HepG2 (cell line): ENCODE measurements around the gene EPB41L1. TPM values are rescaled to one million over a fixed set of nuclear protein-coding genes. Genes with fewer than 3 reads are reported as not detected.
A peak's percentile ranks its signal among the peaks of the same experiment; 100 is the strongest.

Experiments
- ADNP ChIP-seq: sonication (generic); formaldehyde crosslinking; IDR thresholded peaks from 2 replicates; pipeline ENCODE4 v1.4.0; 2020; ENCODE audit warnings: missing genetic modification reagents
- EHMT2 ChIP-seq: fragments of 200-600 bp; sonication (generic); IDR thresholded peaks from 2 replicates; pipeline ENCODE4 v1.7.0; 2017; ENCODE audit warnings: antibody characterized with exemption, low read depth, low read length, borderline replicate concordance
- EZH2 ChIP-seq: conservative IDR thresholded peaks from 2 replicates; pipeline ENCODE4 v1.6.1; 2012; ENCODE audit warnings: mild to moderate bottlenecking, low read depth, low read length, moderate library complexity
- FOXP1 ChIP-seq, 2 experiments: fragments of 450-650 bp in 1 of 2; IDR thresholded peaks; 2 replicates each; pipeline ENCODE4 v1.6.1; 2017 to 2018; ENCODE audit warnings: antibody characterized with exemption in 1 of 2
- GABPA ChIP-seq, 2 experiments: IDR thresholded peaks; 2 replicates each; pipeline ENCODE4 v1.6.1; 2011 to 2016; ENCODE audit warnings: low read depth in 2 of 2, low read length in 1 of 2, missing biosample characterization in 1 of 2, missing genetic modification characterization in 1 of 2
- MYC ChIP-seq: sonication (generic); formaldehyde crosslinking; IDR thresholded peaks from 2 replicates; pipeline ENCODE4 v1.9.0; 2021; ENCODE audit warnings: missing genetic modification reagents, borderline replicate concordance
- NONO ChIP-seq, 2 experiments: fragments of 450-650 bp in 1 of 2; sonication (generic) in 1 of 2; formaldehyde crosslinking in 1 of 2; IDR thresholded peaks in 1 of 2; conservative IDR thresholded peaks in 1 of 2; 2 replicates each; pipeline versions ENCODE4 v1.6.1 to v1.8.0; 2017 to 2022; ENCODE audit warnings: mild to moderate bottlenecking in 1 of 2, missing genetic modification reagents in 1 of 2, moderate library complexity in 1 of 2
- PAWR ChIP-seq: sonication (generic); formaldehyde crosslinking; IDR thresholded peaks from 2 replicates; pipeline ENCODE4 v1.4.0; 2020; ENCODE audit warnings: missing genetic modification reagents, mild to moderate bottlenecking, borderline replicate concordance
- U2AF2 ChIP-seq: fragments of 200-400 bp; formaldehyde crosslinking; IDR thresholded peaks from 2 replicates; pipeline ENCODE4 v1.6.1; 2017; ENCODE audit warnings: low read depth, mild to moderate bottlenecking, low read length
- ZNF607 ChIP-seq: sonication (generic); formaldehyde crosslinking; IDR thresholded peaks from 2 replicates; pipeline ENCODE4 v1.5.1; 2020; ENCODE audit warnings: missing genetic modification reagents, mild to moderate bottlenecking, borderline replicate concordance
- ZNF841 ChIP-seq: sonication (generic); formaldehyde crosslinking; IDR thresholded peaks from 2 replicates; pipeline ENCODE4 v1.8.1; 2023; ENCODE audit warnings: missing genetic modification reagents, borderline replicate concordance
- ZNF879 ChIP-seq: sonication (generic); formaldehyde crosslinking; IDR thresholded peaks from 2 replicates; pipeline ENCODE4 v1.8.1; 2023; ENCODE audit warnings: missing genetic modification reagents
- polyA plus RNA-seq, 8 experiments: library from polyadenylated mRNA; depleted of rRNA in 3 of 8; stranded (reverse) in 7 of 8; unstranded in 1 of 8; fragments of >200 nt; fragmentation: Illumina TruSeq in 4 of 8; extraction: Trizol in 4 of 8; gene quantifications; 2 replicates each; pipeline versions ENCODE4 v1.2.1 to v1.2.3, GENCODE V29; 2011 to 2016; ENCODE audit warnings: low read depth in 4 of 8, missing spikeins in 1 of 8, mixed read lengths in 1 of 8; ENCODE audit not compliant: insufficient read depth in 1 of 8
- total RNA-seq, 5 experiments: library from RNA; depleted of rRNA; stranded (reverse); fragments of >200 nt; fragmentation: Illumina TruSeq; extraction: Trizol; gene quantifications; 2 replicates each; pipeline ENCODE4 v1.2.3, GENCODE V29; 2016; ENCODE audit warnings: low read depth in 1 of 5
- TF ChIP-seq, protein P1 (sequence below): sonication (generic); formaldehyde crosslinking; IDR thresholded peaks from 2 replicates; pipeline ENCODE4 v1.4.0; 2020; ENCODE audit warnings: missing genetic modification reagents
- TF ChIP-seq, protein P2 (sequence below): sonication (generic); formaldehyde crosslinking; IDR thresholded peaks from 2 replicates; pipeline ENCODE4 v1.4.0; 2020; ENCODE audit warnings: missing genetic modification reagents, mild to moderate bottlenecking, borderline replicate concordance
- TF ChIP-seq, protein P3 (sequence below), 2 experiments: fragments of 450-650 bp in 1 of 2; sonication (generic) in 1 of 2; formaldehyde crosslinking; IDR thresholded peaks; 2 replicates each; pipeline versions ENCODE4 v1.5.0 to v1.8.0; 2020 to 2022; ENCODE audit warnings: mild to moderate bottlenecking in 1 of 2, missing genetic modification reagents in 1 of 2
- TF ChIP-seq, protein P4 (sequence below): IDR thresholded peaks from 2 replicates; pipeline ENCODE4 v1.6.1; 2016; ENCODE audit warnings: mild to moderate bottlenecking
- TF ChIP-seq, protein P5 (sequence below): sonication (generic); formaldehyde crosslinking; IDR thresholded peaks from 2 replicates; pipeline ENCODE4 v1.5.0; 2020; ENCODE audit warnings: mild to moderate bottlenecking, missing genetic modification reagents

The EPB41L1 gene
- total and polyA plus RNA-seq, 2 of the 13 experiments (the other 11 are each of a cell fraction or from before 2014, with no cell fraction given), result 16.7 to 39.0 TPM

DNA sequence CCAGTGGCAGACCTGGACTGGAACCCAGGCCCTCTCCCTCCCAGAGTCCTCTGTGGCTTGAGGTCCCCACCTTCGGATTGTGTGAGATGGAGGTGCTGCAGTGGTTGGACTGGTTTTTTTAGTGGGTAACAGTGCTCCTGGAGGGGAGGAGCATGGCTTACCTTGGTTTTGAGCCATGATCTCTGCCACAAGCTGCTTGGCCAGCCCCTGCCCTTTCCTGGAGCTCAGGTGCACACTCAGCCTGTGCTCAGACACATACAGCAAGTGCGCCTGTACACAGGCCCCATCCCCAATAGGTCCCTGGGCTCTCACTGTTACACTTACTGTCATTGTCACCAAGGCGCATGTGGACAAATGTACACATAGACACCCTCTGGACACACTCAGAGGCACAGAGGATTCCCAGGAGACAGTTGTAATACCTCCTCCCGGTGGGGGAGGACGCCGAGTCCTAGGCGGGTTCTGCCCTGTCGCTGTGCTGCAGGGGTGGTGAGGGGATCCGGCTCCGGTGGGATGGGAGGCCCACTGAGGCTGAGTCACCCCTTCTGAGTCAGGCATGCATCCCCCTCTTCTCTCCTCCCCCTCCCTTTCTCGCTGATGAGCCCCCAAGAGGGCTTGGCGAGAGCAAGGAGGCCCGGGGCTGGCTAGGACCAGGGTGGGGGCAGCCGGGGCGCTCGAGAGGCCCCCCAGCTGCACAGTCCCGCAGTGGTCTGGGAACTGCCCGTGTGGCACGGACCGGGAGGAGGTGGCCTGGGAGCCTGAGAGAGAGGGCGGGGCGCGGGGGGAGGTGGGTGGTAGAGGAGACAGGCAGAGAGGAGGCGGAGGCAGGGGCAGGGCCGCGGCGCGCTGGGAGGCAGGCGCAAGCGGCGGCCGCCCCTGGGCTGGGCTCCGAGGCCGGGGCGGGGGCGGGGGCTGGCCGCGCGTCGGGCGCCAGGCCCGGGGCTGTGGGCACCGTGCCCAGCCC, 522 bp upstream of the EPB41L1 start (continued):
- TF ChIP-seq, protein P1, sequence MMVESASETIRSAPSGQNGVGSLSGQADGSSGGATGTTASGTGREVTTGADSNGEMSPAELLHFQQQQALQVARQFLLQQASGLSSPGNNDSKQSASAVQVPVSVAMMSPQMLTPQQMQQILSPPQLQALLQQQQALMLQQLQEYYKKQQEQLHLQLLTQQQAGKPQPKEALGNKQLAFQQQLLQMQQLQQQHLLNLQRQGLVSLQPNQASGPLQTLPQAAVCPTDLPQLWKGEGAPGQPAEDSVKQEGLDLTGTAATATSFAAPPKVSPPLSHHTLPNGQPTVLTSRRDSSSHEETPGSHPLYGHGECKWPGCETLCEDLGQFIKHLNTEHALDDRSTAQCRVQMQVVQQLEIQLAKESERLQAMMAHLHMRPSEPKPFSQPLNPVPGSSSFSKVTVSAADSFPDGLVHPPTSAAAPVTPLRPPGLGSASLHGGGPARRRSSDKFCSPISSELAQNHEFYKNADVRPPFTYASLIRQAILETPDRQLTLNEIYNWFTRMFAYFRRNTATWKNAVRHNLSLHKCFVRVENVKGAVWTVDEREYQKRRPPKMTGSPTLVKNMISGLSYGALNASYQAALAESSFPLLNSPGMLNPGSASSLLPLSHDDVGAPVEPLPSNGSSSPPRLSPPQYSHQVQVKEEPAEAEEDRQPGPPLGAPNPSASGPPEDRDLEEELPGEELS (CRISPR knock-in tag), result no peak
- no peak for TF ChIP-seq EHMT2
- TF ChIP-seq, protein P2, sequence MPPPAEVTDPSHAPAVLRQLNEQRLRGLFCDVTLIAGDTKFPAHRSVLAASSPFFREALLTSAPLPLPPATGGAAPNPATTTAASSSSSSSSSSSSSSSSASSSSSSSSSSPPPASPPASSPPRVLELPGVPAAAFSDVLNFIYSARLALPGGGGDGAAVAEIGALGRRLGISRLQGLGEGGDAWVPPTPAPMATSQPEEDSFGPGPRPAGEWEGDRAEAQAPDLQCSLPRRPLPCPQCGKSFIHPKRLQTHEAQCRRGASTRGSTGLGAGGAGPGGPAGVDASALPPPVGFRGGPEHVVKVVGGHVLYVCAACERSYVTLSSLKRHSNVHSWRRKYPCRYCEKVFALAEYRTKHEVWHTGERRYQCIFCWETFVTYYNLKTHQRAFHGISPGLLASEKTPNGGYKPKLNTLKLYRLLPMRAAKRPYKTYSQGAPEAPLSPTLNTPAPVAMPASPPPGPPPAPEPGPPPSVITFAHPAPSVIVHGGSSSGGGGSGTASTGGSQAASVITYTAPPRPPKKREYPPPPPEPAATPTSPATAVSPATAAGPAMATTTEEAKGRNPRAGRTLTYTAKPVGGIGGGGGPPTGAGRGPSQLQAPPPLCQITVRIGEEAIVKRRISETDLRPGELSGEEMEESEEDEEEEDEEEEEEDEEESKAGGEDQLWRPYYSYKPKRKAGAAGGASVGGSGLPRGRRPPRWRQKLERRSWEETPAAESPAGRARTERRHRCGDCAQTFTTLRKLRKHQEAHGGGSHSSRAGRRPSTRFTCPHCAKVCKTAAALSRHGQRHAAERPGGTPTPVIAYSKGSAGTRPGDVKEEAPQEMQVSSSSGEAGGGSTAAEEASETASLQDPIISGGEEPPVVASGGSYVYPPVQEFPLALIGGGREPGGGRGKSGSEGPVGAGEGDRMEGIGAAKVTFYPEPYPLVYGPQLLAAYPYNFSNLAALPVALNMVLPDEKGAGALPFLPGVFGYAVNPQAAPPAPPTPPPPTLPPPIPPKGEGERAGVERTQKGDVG (CRISPR knock-in tag), result peak; percentile 93
- no peak for TF ChIP-seq ZNF879 (CRISPR knock-in tag)
- no peak for TF ChIP-seq GABPA (IDR thresholded peaks at IDR 0.05; ENCODE audit: low read depth, low read length)
- no peak for TF ChIP-seq GABPA (CRISPR knock-in tag; IDR thresholded peaks at IDR 0.05; ENCODE audit: low read depth)
- TF ChIP-seq NONO (IDR thresholded peaks at IDR 0.05), result no peak
- TF ChIP-seq NONO (CRISPR knock-in tag; conservative IDR thresholded peaks at IDR 0.05), result peak; percentile 37; the same call in 1 of the 2 replicates
- TF ChIP-seq EZH2, result no peak
- TF ChIP-seq, protein P3, sequence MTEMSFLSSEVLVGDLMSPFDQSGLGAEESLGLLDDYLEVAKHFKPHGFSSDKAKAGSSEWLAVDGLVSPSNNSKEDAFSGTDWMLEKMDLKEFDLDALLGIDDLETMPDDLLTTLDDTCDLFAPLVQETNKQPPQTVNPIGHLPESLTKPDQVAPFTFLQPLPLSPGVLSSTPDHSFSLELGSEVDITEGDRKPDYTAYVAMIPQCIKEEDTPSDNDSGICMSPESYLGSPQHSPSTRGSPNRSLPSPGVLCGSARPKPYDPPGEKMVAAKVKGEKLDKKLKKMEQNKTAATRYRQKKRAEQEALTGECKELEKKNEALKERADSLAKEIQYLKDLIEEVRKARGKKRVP (CRISPR knock-in tag; IDR thresholded peaks at IDR 0.05), result no peak
- no peak for TF ChIP-seq ZNF841 (CRISPR knock-in tag)
- TF ChIP-seq MYC (CRISPR knock-in tag), result peak; percentile 67; the same call in 1 of the 2 replicates
- TF ChIP-seq, protein P4, sequence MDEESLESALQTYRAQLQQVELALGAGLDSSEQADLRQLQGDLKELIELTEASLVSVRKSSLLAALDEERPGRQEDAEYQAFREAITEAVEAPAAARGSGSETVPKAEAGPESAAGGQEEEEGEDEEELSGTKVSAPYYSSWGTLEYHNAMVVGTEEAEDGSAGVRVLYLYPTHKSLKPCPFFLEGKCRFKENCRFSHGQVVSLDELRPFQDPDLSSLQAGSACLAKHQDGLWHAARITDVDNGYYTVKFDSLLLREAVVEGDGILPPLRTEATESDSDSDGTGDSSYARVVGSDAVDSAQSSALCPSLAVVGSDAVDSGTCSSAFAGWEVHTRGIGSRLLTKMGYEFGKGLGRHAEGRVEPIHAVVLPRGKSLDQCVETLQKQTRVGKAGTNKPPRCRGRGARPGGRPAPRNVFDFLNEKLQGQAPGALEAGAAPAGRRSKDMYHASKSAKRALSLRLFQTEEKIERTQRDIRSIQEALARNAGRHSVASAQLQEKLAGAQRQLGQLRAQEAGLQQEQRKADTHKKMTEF (CRISPR knock-in tag), result peak; percentile 47; the same call in 1 of the 2 replicates
- no peak for TF ChIP-seq ADNP
- no peak for TF ChIP-seq ZNF607 (CRISPR knock-in tag)
- TF ChIP-seq U2AF2, result no peak
- TF ChIP-seq, protein P5, sequence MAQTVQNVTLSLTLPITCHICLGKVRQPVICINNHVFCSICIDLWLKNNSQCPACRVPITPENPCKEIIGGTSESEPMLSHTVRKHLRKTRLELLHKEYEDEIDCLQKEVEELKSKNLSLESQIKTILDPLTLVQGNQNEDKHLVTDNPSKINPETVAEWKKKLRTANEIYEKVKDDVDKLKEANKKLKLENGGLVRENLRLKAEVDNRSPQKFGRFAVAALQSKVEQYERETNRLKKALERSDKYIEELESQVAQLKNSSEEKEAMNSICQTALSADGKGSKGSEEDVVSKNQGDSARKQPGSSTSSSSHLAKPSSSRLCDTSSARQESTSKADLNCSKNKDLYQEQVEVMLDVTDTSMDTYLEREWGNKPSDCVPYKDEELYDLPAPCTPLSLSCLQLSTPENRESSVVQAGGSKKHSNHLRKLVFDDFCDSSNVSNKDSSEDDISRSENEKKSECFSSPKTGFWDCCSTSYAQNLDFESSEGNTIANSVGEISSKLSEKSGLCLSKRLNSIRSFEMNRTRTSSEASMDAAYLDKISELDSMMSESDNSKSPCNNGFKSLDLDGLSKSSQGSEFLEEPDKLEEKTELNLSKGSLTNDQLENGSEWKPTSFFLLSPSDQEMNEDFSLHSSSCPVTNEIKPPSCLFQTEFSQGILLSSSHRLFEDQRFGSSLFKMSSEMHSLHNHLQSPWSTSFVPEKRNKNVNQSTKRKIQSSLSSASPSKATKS (CRISPR knock-in tag), result no peak
- no peak; the same call in 1 of the 2 replicates for TF ChIP-seq PAWR (CRISPR knock-in tag)
- no peak for TF ChIP-seq FOXP1 (IDR thresholded peaks at IDR 0.05)
- no peak for TF ChIP-seq FOXP1 (CRISPR knock-in tag; IDR thresholded peaks at IDR 0.05)
